ENCODE data around the gene CSF3R.
A peak's percentile ranks its signal among the peaks of the same experiment; 100 is the strongest.
"Not testable (repeated sequence)": the region's sequence is repeated elsewhere in the genome, so short reads cannot be mapped to it uniquely, and the experiment has no call there.

CSF3R gene

DNA sequence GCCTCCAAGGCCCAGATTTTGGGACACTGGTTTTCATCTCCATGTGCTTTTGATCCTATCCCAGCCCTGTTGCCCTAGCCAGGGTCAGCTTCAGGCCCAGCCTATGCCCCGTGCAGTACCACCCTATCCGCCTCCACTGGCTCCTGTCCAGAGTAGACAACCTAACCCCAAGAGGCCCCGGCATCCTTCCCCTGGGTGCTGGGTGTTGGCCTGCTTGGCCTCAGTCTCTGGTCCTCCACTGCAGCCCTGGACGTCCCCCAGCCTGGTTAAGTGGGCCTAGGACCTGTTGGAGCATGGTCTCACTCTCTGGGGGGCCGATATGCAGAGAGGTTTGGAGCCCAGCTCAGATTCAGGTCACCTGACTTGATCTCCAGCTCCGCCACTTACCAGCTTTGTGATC lies 1.6 kb downstream of the CSF3R start:
- DNase-seq (no peak), ATAC-seq (replicated peaks) (no peak)
- H3K27ac Mint-ChIP-seq = no peak overlapping the region
- no peak overlapping the region for H3K4me3 Mint-ChIP-seq
- H3K4me1 Mint-ChIP-seq = peaks cover 10 to 13% of the 10 kb centered on the region in 2 donors
- peaks cover 20 to 25% of the 10 kb centered on the region in 2 donors for H3K27me3 Mint-ChIP-seq
- no peaks in the 10 kb centered on the region for H3K9me3 Mint-ChIP-seq
- no peaks in the 10 kb centered on the region for H3K36me3 Mint-ChIP-seq

- H3K4me3 Mint-ChIP-seq = no peak overlapping the region
- no peaks in the 10 kb centered on the region for H3K36me3 Mint-ChIP-seq
- peaks cover 20 to 25% of the 10 kb centered on the region in 2 donors for H3K27me3 Mint-ChIP-seq
- peaks cover 4 to 9% of the 10 kb centered on the region in 2 donors for H3K4me1 Mint-ChIP-seq
- ATAC-seq (replicated peaks) (no peak), DNase-seq (no peak)
- H3K9me3 Mint-ChIP-seq = no peaks in the 10 kb centered on the region
- no peak overlapping the region for H3K27ac Mint-ChIP-seq
These were observed 2.6 kb downstream of the CSF3R start for GRCh38 chr1:36480161-36480560.

DNA sequence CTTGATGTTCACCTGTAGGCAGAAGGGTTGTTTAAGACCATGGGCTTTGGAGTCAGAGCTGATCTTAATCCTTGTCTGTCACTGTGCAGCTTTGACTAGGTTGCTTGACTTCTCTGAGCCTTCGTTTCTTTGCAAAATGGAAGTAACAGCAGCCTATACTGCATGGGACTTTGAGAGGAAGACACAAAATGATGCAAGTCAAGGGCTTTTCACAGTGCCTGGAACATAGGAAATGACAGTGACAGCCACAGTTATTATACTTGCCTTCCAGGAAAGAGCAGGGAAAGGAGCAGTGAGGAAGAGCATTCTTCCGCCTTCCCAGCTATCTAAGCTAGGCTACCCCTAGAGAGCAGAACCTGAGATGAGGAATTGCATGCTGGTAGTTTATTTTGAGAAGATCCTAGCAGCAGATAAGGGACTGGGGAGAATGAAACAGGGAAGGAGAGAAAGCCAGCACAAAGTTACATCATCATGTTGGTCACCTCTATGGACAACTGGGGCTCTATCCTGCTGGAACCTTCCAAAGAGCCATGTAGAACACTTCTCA lies 3.1 kb downstream of the CSF3R start:
- DNase-seq = no peak
- ATAC-seq (replicated peaks) = no peak
- peaks cover 20 to 25% of the 10 kb centered on the region in 2 donors for H3K27me3 Mint-ChIP-seq
- no peaks in the 10 kb centered on the region for H3K36me3 Mint-ChIP-seq
- H3K27ac Mint-ChIP-seq = no peak overlapping the region
- no peaks in the 10 kb centered on the region for H3K9me3 Mint-ChIP-seq
- peaks cover 4 to 9% of the 10 kb centered on the region in 2 donors for H3K4me1 Mint-ChIP-seq
- H3K4me3 Mint-ChIP-seq = no peak overlapping the region

DNA sequence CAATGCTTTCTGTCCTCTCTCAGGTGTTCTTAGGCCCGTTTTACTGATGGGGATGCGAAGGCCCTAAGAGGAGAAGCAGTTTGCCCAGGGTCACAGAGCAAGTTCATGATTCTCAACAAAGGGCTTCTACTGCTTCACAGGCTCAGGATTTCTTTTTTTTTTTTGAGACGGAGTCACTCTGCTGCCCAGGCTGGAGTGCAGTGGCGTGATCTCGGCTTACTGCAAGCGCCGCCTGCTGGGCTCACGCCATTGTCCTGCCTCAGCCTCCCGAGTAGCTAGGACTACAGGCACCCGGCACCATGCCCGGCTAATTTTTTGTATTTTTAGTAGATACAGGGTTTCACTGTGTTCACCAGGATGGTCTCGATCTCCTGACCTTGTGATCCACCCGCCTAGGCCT lies 5.1 kb downstream of the CSF3R start:
- H3K4me3 Mint-ChIP-seq; H3K4me1 Mint-ChIP-seq; H3K36me3 Mint-ChIP-seq; ATAC-seq (replicated peaks); DNase-seq; H3K9me3 Mint-ChIP-seq; H3K27ac Mint-ChIP-seq: not testable (repeated sequence)
- H3K27me3 Mint-ChIP-seq = peaks cover 20 to 25% of the 10 kb centered on the region in 2 donors

GRCh38 chr1:36476945-36477344 lies 5.8 kb downstream of the CSF3R start:
- Mint-ChIP-seq H3K9me3 (no peaks in the 10 kb centered on the region), H3K4me3 (no peak overlapping the region), H3K4me1 (peaks cover under 1 to 4% of the 10 kb centered on the region in 2 donors), H3K27ac (no peak overlapping the region), H3K36me3 (no peaks in the 10 kb centered on the region), H3K27me3 (peaks cover 16 to 21% of the 10 kb centered on the region in 2 donors)
- no peak for ATAC-seq (replicated peaks)
- DNase-seq = no peak

- no peaks in the 10 kb centered on the region for H3K4me1 Mint-ChIP-seq
- H3K36me3 Mint-ChIP-seq = no peaks in the 10 kb centered on the region
- DNase-seq = no peak
- H3K27ac Mint-ChIP-seq = no peak overlapping the region
- H3K4me3 Mint-ChIP-seq = no peak overlapping the region
- H3K27me3 Mint-ChIP-seq = peaks cover 11 to 15% of the 10 kb centered on the region in 2 donors
- ATAC-seq (replicated peaks) = no peak
- no peaks in the 10 kb centered on the region for H3K9me3 Mint-ChIP-seq
These were observed 6.7 kb downstream of the CSF3R start for GRCh38 chr1:36475910-36476604.

- ATAC-seq (replicated peaks) (no peak), DNase-seq (no peak)
- H3K27me3 Mint-ChIP-seq = peaks cover 11 to 13% of the 10 kb centered on the region in 2 donors
- no peaks in the 10 kb centered on the region for H3K4me1 Mint-ChIP-seq
- H3K9me3 Mint-ChIP-seq = no peaks in the 10 kb centered on the region
- no peaks in the 10 kb centered on the region for H3K36me3 Mint-ChIP-seq
- H3K4me3 Mint-ChIP-seq = no peak overlapping the region
- H3K27ac Mint-ChIP-seq = no peak overlapping the region
These were observed 7.4 kb downstream of the CSF3R start for GRCh38 chr1:36475341-36475740.

DNA sequence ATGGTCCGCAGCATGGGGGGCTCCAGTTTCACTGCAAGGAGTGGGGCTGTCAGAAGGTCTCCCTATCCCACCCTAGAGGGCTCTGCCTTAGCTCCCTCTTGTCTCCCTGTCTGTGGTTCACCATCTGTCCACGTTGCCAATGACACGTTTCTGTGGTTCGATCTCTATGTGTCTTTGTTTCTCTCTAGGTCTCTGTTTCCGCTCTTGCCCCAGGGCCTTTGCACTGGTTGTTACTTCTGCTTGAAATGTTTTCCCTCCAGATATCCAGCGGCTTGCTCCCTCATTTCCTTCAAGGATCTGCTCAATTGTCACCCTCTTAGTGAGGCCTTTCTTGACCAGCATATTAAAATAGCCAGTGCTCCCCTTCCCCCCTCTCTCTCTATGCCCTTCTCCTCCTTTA lies 10.1 kb downstream of the CSF3R start:
- H3K27me3 Mint-ChIP-seq = no peaks in the 10 kb centered on the region
- H3K4me1 Mint-ChIP-seq = no peaks in the 10 kb centered on the region
- no peaks in the 10 kb centered on the region for H3K9me3 Mint-ChIP-seq
- H3K27ac Mint-ChIP-seq = no peak overlapping the region
- H3K4me3 Mint-ChIP-seq = no peak overlapping the region
- DNase-seq (no peak), ATAC-seq (replicated peaks) (no peak)
- no peaks in the 10 kb centered on the region for H3K36me3 Mint-ChIP-seq

GRCh38 chr1:36471830-36472641 lies 10.7 kb downstream of the CSF3R start:
- no peak for ATAC-seq (replicated peaks)
- Mint-ChIP-seq H3K9me3 (no peaks in the 10 kb centered on the region), H3K4me3 (no peak overlapping the region), H3K27ac (no peak overlapping the region), H3K27me3 (no peaks in the 10 kb centered on the region), H3K36me3 (no peaks in the 10 kb centered on the region), H3K4me1 (no peaks in the 10 kb centered on the region)
- DNase-seq = no peak

DNA sequence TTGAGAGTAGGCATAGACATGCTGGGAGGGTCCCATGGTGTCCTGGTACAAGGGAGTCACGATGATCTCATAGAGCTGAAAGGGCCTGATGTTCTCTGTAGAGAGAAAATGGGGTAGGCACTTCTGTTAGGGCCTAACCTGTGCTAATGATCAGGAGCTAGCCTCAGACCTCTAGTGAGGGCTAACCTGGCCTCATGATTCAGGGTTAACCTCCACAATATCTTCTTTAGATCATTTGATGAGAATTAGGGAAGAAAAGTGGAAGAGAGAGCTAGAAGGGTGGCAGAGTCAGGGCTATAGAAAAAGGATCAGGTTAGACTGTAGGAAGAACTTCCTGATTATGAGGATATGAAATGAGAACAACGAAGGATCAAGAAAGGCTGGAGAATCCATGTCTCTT lies 13.6 kb downstream of the CSF3R start:
- Mint-ChIP-seq H3K27me3 (no peaks in the 10 kb centered on the region), H3K27ac (no peak overlapping the region), H3K36me3 (peaks cover under 1% of the 10 kb centered on the region in 2 donors), H3K9me3 (no peaks in the 10 kb centered on the region), H3K4me3 (no peak overlapping the region), H3K4me1 (peaks cover 0 to 12% of the 10 kb centered on the region in 2 donors)
- ATAC-seq (replicated peaks) = no peak
- no peak for DNase-seq

GRCh38 chr1:36467700-36468455 lies 14.8 kb downstream of the CSF3R start:
- Mint-ChIP-seq H3K4me1 (peaks cover 7 to 20% of the 10 kb centered on the region in 2 donors), H3K27ac (no peak overlapping the region), H3K36me3 (peaks cover 7 to 8% of the 10 kb centered on the region in 2 donors), H3K27me3 (no peaks in the 10 kb centered on the region), H3K4me3 (no peak overlapping the region), H3K9me3 (no peaks in the 10 kb centered on the region)
- DNase-seq = no peak
- no peak for ATAC-seq (replicated peaks)

GRCh38 chr1:36467027-36467410 lies 15.7 kb downstream of the CSF3R start:
- peaks cover 9 to 13% of the 10 kb centered on the region in 2 donors for H3K36me3 Mint-ChIP-seq
- peaks cover 11 to 27% of the 10 kb centered on the region in 2 donors for H3K4me1 Mint-ChIP-seq
- ATAC-seq (replicated peaks) (no peak), DNase-seq (no peak)
- H3K27ac Mint-ChIP-seq = peak overlapping the region; percentile 9
- H3K4me3 Mint-ChIP-seq = no peak overlapping the region
- no peaks in the 10 kb centered on the region for H3K27me3 Mint-ChIP-seq
- H3K9me3 Mint-ChIP-seq = no peaks in the 10 kb centered on the region

DNA sequence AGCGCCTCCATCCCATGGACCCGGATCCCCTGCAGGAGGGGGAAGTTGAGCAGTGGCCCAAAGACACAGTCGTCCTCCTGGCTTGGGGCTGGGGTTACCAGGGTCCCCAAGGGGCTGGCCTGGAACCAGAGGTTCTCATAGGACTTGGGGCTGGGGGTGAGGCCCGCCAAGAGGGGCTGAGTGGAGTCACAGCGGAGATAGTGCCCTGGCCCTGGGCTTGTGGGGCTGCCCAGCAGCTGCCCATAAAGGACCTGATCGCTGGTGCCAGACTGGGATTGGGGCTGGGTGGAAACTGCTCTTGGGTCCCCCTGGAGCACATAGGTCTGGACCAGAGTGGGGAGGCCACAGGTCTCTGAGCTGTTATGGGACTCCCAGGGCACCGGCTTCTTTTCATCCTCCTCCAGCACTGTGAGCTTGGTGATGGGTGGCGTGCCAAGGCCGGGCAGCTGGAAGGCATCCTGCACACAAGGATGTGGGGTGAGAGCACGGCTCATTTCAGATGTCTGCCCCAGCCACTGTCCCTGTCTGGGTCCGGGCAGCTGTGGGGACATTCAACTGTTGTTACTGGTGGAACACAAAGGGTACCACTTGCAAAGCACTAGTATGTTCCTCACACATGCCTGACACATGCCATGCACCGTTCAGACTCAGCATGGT lies 16.2 kb downstream of the CSF3R start:
- Mint-ChIP-seq H3K9me3 (no peaks in the 10 kb centered on the region), H3K27ac (peak overlapping the region; percentile 44), H3K4me1 (peaks cover 13 to 30% of the 10 kb centered on the region in 2 donors), H3K4me3 (no peak overlapping the region), H3K36me3 (peaks cover 9 to 16% of the 10 kb centered on the region in 2 donors), H3K27me3 (no peaks in the 10 kb centered on the region)
- ATAC-seq (replicated peaks) = no peak
- DNase-seq = no peak

All from stimulated activated naive B cell treated with anti-CD40 and anti-IgM and Interleukin-4, amounts not matched to agents 10 μg/mL and 1 μg/mL and 100 μg/mL, for 72 hours (primary cell).